Stimulated activated CD4-positive, alpha-beta T cell treated with anti-CD3 and anti-CD28 coated beads, Interleukin-12 subunit alpha, Interleukin-12 subunit beta, amount 100 ng/mL, for 24 hours (primary cell): Measurements from ENCODE around the gene GAS6.
"Not testable (repeated sequence)": the region's sequence is repeated elsewhere in the genome, so short reads cannot be mapped to it uniquely, and the experiment has no call there.

Experiments
- DNase-seq, 2 experiments: peaks; one replicate each; pipeline ENCODE4 v3.0.0-alpha.2; 2020; ENCODE audit warnings: low read depth in 2 of 2

The GAS6 gene

DNA sequence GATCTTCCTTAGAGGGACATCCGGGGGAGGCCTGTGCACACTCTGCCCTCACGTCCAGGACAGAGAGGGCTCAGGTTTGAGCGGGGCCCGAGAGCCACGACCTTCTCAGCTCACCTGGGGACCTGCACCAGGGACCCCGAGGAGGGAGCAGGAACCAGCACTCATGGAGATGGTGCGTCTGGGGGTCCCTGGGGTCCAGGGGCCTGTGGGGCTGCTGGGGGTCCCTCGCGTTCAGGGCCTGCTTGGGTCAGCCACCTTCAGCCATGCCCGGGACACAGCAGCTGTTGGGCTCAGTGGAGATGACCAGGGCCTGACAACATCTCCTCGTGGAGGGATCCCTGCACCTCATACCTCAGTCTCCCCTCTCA is 57.8 kb downstream of the GAS6 start:
- DNase-seq: no peak

GRCh38 chr13:113805431-113806103 is 58.3 kb downstream of the GAS6 start:
- DNase-seq: no peak

- no peak for DNase-seq
Measured at GRCh38 chr13:113804703-113805430, 59.0 kb downstream of the GAS6 start.

DNA sequence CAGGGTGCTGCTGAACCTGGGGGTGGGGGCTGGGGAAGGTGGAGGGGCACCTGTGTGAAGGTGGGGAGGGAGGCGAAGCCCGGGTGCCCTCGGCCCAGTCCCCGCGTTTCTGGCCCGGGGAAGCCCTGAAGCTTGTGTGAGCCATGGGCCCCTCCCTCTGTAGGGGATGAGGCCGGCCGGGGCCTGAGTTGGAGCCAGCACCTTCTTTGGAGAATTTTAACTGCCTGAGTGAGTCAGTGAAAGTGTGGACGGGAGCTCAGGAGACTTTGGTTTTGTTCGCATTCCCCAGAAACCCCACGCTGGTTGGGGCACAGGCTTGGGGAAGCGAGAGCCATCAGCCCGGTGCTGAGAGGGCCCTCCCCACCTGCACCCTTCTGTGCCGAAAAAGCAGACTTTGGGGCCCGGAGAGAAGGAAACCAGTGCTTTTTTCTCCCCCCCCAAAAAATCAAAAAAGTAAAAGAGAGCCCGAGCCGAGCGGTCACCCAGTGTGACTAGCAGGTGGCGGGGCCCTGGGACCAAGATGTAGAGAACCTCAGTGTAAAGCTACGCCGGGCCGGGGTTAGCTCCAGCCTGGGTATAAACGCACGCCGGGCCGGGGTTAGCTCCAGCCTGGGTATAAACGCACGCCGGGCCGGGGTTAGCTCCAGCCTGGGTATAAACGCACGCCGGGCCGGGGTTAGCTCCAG is 59.7 kb downstream of the GAS6 start:
- DNase-seq: no peak

DNA sequence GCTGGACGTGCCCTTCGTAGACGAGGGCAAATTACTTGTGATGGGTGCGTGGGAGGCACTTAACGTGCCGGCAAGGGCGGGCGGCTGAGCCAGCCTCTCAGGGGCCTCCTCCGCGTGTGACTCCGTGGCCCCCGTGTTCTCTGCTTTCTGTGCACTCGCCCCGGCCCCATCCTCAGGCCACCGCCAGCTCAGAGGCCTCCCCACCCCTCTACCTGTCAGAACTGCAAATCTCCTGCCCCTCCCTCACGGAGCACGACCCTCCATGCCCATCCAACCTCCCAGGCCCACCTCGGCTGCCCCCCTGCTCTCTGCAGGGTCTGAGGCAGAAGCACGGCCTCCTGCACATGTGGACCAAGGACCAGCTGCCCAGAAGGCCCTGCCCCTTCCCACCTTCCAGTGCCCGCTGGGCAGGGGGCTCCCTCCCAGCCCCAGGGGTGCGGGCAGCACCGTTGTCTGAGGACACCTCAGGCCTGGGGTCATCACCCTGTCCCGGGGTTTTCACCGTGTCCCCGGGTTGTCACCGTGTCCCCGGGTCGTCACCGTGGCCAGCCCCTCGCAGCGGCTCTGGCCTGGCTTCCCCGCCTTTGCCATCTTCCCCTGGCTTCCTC is 60.4 kb downstream of the GAS6 start:
- DNase-seq: no peak

DNA sequence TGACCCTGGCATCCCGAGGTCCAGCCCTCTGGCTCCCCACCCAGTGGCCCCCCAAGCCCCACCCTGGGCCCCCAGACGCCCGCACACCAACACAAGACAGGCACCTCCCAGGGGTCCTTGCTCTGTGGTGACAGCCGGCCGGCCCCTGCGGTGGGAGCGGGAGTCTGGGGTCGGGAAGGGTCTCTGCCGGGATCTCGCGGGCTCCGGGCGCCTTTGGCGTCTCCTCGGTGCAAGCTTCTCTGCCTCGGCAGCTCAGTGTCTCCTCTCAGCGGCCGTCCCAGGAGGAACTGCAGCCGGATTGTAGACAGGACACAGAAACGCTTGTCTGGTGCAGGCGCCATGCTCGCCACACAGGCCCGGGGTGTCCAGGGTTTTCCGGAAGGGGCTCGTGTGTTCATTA is 61.1 kb downstream of the GAS6 start:
- no peak for DNase-seq

- no peak for DNase-seq
Measured at GRCh38 chr13:113802090-113802531, 61.8 kb downstream of the GAS6 start.

GRCh38 chr13:113801289-113801961 is 62.5 kb downstream of the GAS6 start:
- DNase-seq: no peak

GRCh38 chr13:113800576-113800926 is 63.3 kb downstream of the GAS6 start:
- no peak for DNase-seq

DNA sequence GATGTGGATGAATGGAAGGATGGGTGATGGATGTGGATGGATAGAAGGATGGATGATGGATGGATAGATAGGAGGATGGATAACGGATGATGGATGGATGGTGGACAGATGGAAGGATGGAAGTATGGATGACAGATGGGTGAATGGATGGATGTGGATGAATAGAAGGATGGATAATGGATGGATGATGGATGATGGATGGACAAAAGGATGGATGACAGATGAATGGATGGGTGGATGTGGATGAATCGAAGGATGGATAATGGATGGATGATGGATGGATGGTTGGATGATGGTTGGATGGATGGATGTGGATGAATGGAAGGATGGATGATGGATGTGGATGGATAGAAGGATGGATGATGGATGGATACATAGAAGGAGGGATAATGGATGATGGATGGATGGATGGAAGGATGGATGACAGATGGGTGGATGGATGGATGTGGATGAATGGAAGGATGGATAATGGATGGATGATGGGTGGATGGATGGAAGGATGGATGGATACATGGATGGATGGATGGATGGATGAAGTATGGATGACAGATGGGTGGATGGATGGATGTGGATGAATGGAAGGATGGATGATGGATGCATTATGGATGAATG is 65.6 kb downstream of the GAS6 start:
- no peak for DNase-seq

GRCh38 chr13:113796964-113797676 is 66.8 kb downstream of the GAS6 start:
- DNase-seq: no peak

DNA sequence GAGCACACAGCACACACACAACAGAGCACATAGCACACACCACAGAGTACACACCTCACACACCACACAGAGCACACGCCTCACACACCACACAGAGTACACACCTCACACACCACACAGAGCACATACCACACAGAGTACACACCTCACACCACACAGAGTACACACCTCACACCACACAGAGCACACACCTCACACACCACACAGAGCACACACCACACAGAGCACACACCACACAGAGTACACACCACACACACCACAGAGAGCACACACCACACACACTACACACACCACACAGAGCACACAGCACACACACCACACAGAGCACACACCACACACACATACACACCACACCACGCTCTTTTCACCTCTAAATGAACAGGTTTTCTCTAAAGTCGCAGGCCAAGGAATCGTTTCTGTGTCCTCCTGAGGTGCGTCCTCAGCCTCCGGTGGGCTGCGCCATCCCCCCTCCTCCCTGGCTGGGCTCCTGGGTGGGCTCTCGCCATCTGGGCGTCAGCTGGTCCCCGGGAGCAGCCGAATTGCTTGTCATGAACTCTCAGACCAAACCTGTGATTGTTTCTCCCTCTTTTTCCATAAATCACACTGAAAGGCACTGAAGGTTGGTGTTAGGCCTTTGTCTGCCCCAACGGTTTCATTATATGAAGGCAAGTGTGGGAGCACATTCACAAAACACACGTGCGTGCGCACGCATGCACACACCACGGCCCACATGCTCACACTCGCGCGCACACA is 67.5 kb downstream of the GAS6 start:
- DNase-seq: no peak

GRCh38 chr13:113795362-113795761 is 68.5 kb downstream of the GAS6 start:
- not testable (repeated sequence) for DNase-seq

DNA sequence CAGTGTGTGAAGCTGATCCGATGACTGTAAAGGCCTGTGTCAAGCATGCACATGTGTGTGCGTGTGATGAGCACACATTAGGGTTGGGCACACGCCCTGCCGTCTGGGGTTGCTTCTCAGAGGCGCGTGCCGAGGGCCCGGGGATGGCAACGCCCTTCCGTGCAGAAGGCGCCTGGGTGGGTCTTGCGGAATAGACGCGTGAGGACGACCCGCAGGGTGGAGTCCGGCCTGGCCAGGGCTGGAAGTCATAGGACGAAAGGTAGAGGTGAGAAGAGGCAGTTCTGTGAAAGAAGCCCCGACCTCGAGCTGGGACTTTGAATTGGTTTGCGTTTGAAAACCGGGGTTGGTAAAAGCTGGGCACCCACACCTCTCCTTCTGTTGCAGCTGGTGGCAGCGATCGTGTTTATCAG is 69.1 kb downstream of the GAS6 start:
- no peak for DNase-seq

- no peak for DNase-seq
Measured at GRCh38 chr13:113794086-113794485, 69.8 kb downstream of the GAS6 start.

GRCh38 chr13:113793718-113794085 is 70.2 kb downstream of the GAS6 start:
- no peak for DNase-seq

GRCh38 chr13:113792886-113793717 is 70.8 kb downstream of the GAS6 start:
- no peak for DNase-seq

GRCh38 chr13:113792236-113792770 is 71.6 kb downstream of the GAS6 start:
- no peak for DNase-seq

- no peak for DNase-seq
Measured at GRCh38 chr13:113791761-113792160, 72.1 kb downstream of the GAS6 start.
